Effector memory CD4-positive, alpha-beta T cell (primary cell): ENCODE results near the gene SHB.
"Not testable (repeated sequence)": the region's sequence is repeated elsewhere in the genome, so short reads cannot be mapped to it uniquely, and the experiment has no call there.

Experiments
- DNase-seq, 3 donors: peaks; one replicate each; pipeline ENCODE4 v3.0.0-alpha.2; 2020
- H3K27ac ChIP-seq: 2 replicates; pipeline ENCODE4 v1.7.0; 2013; ENCODE audit warnings: mild to moderate bottlenecking, low read length, moderate library complexity; ENCODE audit not compliant: insufficient read depth, poor library complexity, severe bottlenecking
- H3K27me3 ChIP-seq: replicated peaks from 2 replicates; pipeline ENCODE4 v1.7.0; 2013; ENCODE audit warnings: mild to moderate bottlenecking, low read length; ENCODE audit not compliant: insufficient read depth, control insufficient read depth, poor library complexity, severe bottlenecking
- H3K36me3 ChIP-seq: 2 replicates; pipeline ENCODE4 v1.7.0; 2013; ENCODE audit warnings: mild to moderate bottlenecking, low read length, moderate library complexity; ENCODE audit not compliant: control insufficient read depth, insufficient read depth
- H3K4me1 ChIP-seq: 2 replicates; pipeline ENCODE4 v1.7.0; 2013; ENCODE audit warnings: low read length, mild to moderate bottlenecking; ENCODE audit not compliant: control insufficient read depth, insufficient read depth, poor library complexity, severe bottlenecking
- H3K4me3 ChIP-seq: 2 replicates; pipeline ENCODE4 v1.7.0; 2013; ENCODE audit warnings: low read length, low read depth, mild to moderate bottlenecking; ENCODE audit not compliant: insufficient read depth, poor library complexity, severe bottlenecking
- H3K9me3 ChIP-seq: 2 replicates; pipeline ENCODE4 v1.7.0; 2013; ENCODE audit warnings: mild to moderate bottlenecking, low read length, moderate library complexity; ENCODE audit not compliant: control insufficient read depth

SHB gene

DNA sequence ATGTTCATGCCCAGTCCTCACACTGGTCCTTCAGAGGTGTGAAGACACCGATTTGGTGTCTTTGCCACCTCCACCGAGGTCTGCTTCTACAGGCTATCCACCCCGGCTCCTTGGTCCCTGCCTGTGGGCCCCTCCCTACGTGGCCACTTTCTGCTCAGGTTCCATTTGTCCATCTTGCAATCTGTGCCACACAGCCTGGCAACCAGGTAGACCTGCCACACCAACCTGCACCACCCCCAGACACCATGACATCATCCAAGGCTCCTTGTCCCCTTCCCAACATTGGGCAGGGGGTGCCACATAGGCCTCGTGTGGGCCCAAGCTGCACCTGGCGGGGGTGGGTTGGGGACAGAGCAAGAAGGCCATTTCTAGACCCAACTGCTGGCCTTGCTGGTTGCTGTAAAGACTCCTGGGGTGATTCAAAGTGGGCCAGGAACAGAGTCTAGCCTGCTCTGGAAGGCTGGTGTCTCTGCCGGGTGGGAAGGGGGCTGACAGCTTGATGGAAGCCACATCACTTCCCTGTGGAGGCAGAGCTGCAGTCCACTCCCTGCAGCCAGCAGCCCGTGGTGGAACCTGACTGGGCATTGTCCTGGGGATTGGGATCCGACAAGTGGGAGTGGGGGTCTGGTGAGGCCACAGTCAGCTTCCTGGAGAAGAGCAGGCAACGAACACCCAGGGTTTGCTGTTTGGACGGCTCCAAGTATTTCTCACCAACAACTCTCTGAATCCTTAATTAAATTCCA is 99.3 kb downstream of the SHB start:
- Histone ChIP-seq H3K27ac (no peak overlapping the region), H3K4me3 (no peak overlapping the region), H3K36me3 (no peaks in the 10 kb centered on the region), H3K4me1 (no peaks in the 10 kb centered on the region), H3K27me3 (no peaks in the 10 kb centered on the region), H3K9me3 (no peaks in the 10 kb centered on the region)
- DNase-seq: no peak

DNA sequence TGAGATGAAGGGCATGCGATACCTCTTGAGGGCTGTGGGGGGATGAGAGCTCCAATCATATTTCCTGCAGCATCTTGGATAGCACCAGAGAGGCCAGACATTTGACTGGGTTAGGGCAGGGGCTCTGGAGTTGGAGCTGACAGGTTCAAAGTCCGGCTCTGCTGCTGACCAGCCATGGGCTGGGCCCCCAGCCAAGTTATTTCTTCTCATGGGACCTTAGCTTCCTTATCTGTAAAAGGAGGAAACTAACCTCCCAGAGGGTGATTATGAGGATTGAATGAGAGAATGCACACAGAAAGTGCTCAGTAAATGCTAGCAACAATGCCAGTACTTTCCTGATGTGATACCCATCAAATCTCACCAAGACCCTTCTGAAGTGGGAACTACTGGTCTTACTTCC is 99.9 kb downstream of the SHB start:
- DNase-seq: no peak
- H3K4me3 ChIP-seq: no peak overlapping the region
- no peaks in the 10 kb centered on the region for H3K36me3 ChIP-seq
- no peaks in the 10 kb centered on the region for H3K4me1 ChIP-seq
- no peaks in the 10 kb centered on the region for H3K27me3 ChIP-seq
- no peak overlapping the region for H3K27ac ChIP-seq
- no peaks in the 10 kb centered on the region for H3K9me3 ChIP-seq

DNA sequence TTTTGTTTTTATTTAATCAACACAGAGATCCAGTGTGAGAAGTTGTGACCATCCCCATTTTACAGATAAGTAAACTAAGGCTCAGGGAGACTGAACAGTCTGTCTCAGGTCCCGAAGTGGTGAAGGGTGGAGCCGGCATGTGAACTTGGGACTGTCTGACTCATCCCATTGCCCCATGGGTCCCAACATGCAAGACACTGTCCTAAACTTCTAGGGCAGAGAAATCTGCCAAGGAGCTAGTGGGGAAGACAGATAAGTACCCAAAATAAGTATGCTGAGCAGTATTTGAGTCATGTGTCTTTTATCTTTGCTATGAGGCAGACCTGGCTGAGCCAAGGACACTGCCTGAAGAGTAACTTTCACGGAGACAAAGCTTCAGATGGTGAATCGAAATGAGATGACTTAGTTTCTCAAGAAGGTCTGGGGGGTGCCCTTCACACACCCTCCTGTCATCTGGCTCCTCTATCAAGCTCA is 100.8 kb downstream of the SHB start:
- Histone ChIP-seq H3K27me3 (no peaks in the 10 kb centered on the region), H3K36me3 (no peaks in the 10 kb centered on the region), H3K27ac (no peak overlapping the region), H3K4me1 (no peaks in the 10 kb centered on the region), H3K9me3 (no peaks in the 10 kb centered on the region), H3K4me3 (no peak overlapping the region)
- DNase-seq: no peak

DNA sequence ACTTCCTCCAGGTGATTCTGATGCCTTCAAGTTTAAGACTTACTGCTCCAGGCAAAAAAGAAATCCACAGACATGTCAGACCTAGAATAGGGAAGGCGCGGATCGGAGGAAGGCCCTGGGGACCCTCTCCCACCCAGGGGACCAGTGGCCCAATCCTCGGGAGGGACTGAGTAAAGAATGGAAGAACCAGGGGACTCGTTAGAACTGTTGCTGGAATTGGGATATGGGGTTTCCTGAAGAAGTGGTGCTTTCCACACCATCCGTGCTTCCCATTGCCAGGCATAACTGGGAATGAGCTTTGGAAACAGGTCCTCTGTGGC is 101.3 kb downstream of the SHB start:
- Histone ChIP-seq H3K27me3 (no peaks in the 10 kb centered on the region), H3K27ac (no peak overlapping the region), H3K4me3 (no peak overlapping the region), H3K4me1 (no peaks in the 10 kb centered on the region), H3K36me3 (no peaks in the 10 kb centered on the region), H3K9me3 (no peaks in the 10 kb centered on the region)
- DNase-seq: no peak

DNA sequence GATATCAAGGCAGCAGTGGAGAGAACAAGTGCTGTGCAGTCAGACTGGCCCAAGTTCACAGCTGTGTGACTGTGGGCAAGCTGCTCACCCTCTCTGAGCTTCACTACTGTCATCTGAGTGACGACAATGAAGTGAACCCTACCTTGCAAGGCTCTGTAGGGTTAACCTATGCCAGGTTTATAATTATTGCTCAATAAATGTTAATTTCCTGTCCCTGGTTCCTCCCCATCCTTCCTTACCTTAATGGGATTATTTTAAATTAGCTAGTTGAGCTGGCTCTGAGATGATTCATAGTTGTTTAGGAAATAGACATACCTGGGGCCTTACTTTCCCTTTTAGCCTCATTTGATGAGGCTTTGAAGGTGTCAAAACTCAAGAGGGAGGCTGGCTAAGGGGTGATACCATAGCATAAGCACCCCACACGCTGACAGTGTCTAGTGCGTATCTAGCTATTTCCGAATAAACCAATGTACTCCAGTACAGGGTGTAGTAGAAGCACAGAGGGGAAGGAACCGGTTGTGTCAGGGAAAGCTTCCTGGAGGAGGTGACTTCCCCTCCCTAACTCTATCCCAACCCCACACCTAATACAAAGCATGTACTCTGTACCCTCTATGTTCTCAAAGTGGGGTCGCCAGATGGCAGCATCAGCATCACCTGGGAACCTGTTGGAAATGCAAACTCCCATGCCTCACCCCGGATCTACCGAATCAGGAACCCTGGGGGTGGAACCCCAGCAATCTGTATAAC is 101.8 kb downstream of the SHB start:
- no peak overlapping the region for H3K27ac ChIP-seq
- no peaks in the 10 kb centered on the region for H3K36me3 ChIP-seq
- no peaks in the 10 kb centered on the region for H3K27me3 ChIP-seq
- H3K9me3 ChIP-seq: no peaks in the 10 kb centered on the region
- H3K4me3 ChIP-seq: no peak overlapping the region
- H3K4me1 ChIP-seq: no peaks in the 10 kb centered on the region
- DNase-seq: no peak

DNA sequence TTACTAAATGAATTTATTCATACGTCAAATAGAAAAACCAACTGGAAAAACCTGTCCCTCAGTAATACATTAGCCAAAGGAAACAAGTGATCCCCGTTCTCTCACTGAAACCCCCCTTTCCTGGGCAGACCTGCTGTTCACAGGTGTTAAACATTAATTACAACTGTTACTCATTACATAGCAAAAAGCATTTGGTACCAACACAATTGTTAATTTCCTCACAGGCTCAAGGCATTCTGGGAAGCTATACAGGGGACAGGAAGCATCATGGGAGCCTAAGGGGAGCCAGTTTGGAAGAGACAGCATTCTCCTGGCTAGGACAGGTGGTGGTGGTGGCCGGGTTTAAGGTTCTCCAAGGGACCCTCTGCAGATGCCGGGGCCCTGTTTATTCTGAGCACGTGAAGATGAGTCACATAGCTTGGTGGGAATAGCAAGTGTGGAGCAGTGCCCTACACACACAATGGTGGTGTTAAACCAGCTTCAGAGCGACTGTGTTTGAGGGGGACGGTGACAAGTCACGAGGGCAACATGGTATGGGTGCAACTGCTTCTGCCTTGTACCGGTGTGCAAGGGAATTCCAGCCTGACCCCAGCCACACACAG is 102.5 kb downstream of the SHB start:
- Histone ChIP-seq H3K27me3 (no peaks in the 10 kb centered on the region), H3K4me3 (no peak overlapping the region), H3K27ac (no peak overlapping the region), H3K4me1 (no peaks in the 10 kb centered on the region), H3K36me3 (no peaks in the 10 kb centered on the region), H3K9me3 (no peaks in the 10 kb centered on the region)
- no peak for DNase-seq

DNA sequence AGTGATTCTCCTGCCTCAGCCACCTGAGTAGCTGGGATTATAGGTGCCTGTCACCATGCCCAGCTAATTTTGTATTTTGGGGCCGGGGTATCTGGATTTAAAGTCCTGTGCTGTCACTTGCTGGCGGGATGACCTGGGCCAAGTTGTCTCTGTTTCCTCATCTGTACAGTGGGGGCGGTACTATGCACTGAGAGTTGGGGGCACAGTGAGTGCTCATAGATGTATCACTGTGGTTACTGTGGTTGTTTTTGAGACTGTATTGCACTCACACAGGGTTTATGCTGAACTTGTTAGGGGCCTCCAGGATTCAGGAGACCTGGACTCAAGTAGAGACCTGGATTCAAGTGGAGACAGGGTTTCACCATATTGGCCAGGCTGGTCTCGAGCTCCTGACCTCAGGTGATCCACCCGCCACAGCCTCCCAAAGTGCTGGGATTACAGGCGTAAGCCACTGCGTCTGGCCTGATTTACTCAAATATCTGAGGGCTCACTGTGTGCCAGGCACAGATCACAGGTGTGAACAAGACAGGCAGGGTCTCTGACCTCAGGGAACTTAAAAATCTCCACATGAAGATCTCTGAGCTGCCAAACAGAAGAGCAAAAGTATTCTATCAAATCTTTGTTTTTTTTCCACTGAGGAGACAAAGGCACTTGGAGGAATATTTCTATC is 103.2 kb downstream of the SHB start:
- not testable (repeated sequence) for H3K36me3 ChIP-seq, H3K27me3 ChIP-seq, H3K9me3 ChIP-seq, H3K27ac ChIP-seq, DNase-seq, H3K4me3 ChIP-seq, H3K4me1 ChIP-seq

DNA sequence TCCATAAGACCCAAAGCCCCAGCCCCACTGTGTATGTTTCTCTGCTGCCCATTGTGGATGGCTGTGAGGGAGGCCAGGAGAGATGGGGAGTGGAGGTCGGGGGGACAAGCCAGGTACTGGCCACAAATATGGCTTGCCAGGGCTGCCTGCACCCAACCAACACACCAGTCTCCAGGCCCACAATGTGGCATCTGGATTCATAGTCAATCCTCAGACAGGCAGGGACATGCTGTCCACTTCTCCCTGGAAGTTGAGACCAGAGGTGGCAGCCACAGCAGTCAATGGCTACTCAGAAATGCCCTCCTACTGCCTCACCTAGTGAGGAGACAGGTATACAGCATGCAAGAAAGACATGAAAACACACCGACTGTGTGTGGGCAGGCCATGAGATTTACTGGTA is 103.9 kb downstream of the SHB start:
- Histone ChIP-seq H3K9me3 (no peaks in the 10 kb centered on the region), H3K4me1 (no peaks in the 10 kb centered on the region), H3K27ac (no peak overlapping the region), H3K36me3 (no peaks in the 10 kb centered on the region), H3K27me3 (no peaks in the 10 kb centered on the region), H3K4me3 (no peak overlapping the region)
- no peak for DNase-seq

DNA sequence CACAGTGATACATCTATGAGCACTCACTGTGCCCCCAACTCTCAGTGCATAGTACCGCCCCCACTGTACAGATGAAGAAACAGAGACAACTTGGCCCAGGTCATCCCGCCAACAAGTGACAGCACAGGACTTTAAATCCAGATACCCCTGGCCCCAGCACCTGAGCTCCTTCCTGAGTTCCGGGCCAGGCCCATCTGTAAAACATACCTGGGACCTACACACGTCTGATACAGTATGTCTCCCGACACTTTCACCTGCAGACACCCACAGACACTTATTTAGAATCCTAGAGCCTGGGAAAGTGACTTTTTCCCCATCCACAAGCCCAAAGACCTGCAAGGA is 104.3 kb downstream of the SHB start:
- DNase-seq: no peak
- no peaks in the 10 kb centered on the region for H3K36me3 ChIP-seq
- no peak overlapping the region for H3K4me3 ChIP-seq
- H3K4me1 ChIP-seq: no peaks in the 10 kb centered on the region
- H3K27me3 ChIP-seq: no peaks in the 10 kb centered on the region
- H3K27ac ChIP-seq: no peak overlapping the region
- H3K9me3 ChIP-seq: no peaks in the 10 kb centered on the region
